GM21825 (cell line): ENCODE results near the gene PRR5.
"Not testable (repeated sequence)": the region's sequence is repeated elsewhere in the genome, so short reads cannot be mapped to it uniquely, and the experiment has no call there.

Source experiments
- ATAC-seq: cut with Tn5 transposase; IDR thresholded peaks from one replicate; pipeline ENCODE4 v1.9.1; 2021; ENCODE audit warnings: mild to moderate bottlenecking, moderate library complexity; ENCODE audit not compliant: unreplicated experiment

Gene PRR5

DNA sequence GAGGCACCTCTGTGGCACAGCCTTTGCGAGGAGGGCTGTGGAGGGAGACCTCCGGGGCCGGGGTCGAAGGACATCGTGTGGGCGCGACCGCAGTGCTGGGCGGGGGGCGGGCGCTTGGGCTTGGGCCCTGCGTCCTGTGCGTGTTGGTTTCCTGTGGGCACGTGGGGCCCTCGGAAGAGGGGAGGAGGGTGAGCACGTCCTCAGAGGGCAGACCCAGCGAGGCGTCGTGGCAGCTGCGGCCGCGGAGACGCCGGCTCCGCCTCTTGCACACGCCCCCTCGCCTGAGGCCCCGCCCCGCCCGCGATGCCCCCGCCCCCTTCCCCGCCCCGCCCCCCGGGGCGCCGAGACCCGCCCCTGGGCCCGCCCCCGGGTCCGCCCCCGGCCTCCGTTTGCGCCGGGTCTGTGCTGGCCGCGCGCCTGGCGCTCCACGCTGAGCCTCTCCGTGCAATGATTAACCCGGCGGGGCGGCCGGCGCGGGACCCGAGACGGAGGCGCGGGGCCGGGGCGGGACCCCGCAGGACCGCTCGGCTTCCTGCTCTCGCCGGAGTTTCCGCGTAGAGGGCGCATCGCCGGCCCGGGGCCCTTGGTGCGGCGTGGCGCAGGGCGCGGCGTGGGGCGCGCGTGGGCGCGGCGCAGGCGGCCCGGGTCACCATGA is at the start of gene PRR5:
TSS of gene PRR5 (plus strand) at position 381 of the 655 bp plus-strand sequence. CDS start at position 652, 271 bp downstream.
- peak; percentile 73 for ATAC-seq

- not testable (repeated sequence) for ATAC-seq
Observed at GRCh38 chr22:44652866-44653265, 49.1 kb upstream of the PRR5 start.

DNA sequence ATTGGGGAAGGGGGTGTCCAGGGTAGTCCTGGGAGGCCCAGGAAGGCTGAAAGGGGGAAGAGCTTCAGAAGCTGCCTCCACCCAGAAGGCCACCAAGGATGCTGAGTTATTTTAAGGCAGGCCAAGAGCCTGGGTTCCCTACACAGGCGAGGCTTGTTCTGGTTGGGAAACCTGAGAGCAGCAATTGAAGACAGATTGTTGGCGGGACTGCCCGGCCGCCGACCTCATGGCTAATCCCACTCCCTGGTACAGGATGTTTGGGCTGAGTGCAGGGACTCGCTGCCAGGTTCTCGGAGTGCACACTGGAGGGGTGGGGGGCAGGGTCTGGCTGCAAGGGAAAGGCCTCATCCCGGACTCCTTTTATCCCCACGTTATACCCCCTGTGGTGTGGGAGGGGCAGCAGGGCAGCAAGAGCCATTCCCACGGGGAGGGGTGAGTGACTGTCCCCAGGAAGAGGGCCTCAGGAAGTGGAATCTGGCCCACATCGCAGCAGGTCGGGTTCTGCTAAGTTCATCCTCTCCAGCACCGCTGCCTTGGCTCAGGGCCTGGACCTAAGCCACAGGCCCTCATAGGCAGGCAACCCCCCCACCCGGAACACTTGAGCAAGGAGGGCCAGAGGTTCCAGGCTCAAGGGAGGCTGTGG is 43.6 kb upstream of the PRR5 start:
- no peak for ATAC-seq

- ATAC-seq: no peak
Observed at GRCh38 chr22:44659140-44659539, 42.9 kb upstream of the PRR5 start.

GRCh38 chr22:44660051-44660830 is 41.8 kb upstream of the PRR5 start:
- ATAC-seq: no peak

DNA sequence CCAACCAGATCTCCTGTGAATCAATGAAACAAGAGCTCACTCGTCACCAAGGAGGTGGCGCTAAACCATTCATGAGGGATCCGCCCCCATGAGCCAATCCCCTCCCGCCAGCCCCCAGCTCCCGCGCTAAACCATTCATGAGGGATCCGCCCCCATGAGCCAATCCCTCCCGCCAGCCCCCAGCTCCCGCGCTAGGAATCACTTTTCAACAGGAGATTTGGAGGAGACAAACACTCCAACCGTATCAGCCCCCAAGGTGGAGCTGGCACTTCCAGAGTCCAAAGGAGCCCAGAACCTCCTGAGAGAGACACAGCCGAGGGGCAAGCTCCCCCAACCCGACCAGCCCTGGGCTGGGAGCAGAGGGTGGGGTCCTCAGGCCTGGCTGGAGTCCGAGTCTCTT is 40.9 kb upstream of the PRR5 start:
- ATAC-seq: no peak

DNA sequence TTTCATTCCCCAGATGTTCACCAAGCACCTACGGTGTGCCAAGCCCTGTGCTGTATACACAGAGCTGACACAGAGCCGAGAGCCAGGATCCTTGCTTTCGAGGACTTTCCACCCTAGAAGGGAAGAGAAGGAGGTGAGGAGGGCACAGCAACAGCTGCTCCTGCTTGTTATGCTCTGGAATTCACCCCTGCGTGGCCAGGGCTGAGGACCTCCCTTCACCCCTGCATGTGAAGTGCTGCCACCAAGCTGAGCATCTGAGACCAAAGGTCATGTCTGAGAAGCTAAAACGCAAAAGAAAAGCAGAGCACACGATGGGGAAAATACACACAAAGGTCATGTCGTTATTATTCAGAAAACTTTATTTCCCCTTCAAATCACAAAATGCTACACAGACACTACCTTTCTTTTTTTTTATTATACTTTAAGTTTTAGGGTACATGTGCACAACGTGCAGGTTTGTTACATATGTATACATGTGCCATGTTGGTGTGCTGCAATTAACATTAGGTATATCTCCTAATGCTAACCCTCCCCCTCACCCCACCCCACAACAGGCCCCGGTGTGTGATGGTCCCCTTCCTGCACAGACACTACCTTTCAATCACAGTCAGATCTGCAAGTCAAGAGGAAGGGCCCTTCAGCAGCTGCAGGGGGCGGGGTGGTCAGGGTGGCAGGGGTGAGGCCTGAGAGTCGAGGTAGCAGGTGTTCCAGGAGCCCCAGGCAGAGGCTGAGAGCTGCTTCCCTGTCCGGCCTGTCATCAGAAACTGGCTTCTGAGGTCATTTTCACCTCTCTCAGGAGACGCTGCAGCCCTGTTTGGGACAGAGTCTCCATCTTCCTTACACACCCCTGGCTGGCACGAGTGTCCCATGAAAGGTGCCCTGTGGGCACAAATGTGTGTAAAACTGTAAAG is 40.1 kb upstream of the PRR5 start:
- ATAC-seq: no peak

GRCh38 chr22:44663256-44663999 is 38.6 kb upstream of the PRR5 start:
- no peak for ATAC-seq

DNA sequence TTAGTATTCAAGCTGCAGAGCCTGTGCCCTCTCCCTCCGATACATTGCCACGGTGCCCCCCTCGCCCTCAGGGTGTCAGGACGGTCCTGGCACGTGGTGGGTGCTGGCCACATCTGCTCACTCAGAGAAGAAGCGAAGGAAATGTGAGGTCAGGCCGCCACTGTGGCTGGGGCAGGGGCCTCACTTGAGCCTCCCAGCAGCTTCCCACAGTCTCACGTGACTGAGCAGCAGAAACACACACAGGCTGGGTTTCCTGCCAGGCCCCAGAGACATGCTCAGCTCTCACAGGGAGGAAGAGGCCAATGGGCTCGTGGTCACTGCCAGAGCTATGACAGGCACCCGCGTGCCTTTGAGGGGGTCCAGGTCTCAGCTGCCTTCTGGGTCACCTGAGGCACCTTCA is 37.9 kb upstream of the PRR5 start:
- ATAC-seq: no peak

DNA sequence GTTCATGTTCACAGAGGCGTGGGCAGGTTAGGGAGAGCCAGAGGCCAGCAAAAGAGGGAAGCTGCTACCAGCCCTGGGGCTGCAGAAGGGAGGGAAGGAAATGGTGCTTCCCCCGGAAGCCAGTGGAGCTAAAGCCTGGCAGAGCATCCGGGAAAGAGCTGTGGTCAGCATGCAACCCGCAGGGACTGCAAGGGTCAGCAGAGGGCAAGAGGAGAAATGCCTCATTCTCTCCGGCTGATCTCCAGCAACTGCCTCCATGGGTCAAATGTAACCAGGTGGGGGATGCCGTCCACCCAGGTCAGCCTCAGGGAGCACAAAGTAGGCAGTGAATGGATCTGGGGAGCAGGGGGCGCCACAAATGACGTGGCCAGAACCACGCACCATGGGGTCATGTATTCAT is 36.9 kb upstream of the PRR5 start:
- ATAC-seq: no peak

- no peak for ATAC-seq
Observed at GRCh38 chr22:44666207-44666585, 35.8 kb upstream of the PRR5 start.

GRCh38 chr22:44667276-44667675 is 34.7 kb upstream of the PRR5 start:
- ATAC-seq: no peak

DNA sequence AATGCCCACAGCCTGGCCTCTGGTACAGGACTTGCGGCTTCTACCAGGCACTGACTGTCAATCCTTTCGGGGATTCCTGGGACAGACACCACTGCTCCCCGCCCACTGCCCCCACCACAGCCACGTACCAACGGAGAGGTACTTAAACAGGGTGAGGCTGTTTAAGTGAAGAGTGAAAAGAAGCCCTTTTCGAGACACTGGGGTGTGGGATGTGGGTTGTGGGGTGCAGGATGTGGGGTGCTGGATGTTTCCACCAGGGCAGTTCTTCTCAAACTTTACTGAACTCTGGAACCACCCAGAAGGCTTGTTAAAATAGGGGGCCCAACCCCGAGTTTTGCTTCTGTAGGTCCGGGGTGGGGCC is 34.2 kb upstream of the PRR5 start:
- no peak for ATAC-seq

- no peak for ATAC-seq
Observed at GRCh38 chr22:44668190-44668885, 33.7 kb upstream of the PRR5 start.

GRCh38 chr22:44668886-44669521 is 33.0 kb upstream of the PRR5 start:
- ATAC-seq: no peak

DNA sequence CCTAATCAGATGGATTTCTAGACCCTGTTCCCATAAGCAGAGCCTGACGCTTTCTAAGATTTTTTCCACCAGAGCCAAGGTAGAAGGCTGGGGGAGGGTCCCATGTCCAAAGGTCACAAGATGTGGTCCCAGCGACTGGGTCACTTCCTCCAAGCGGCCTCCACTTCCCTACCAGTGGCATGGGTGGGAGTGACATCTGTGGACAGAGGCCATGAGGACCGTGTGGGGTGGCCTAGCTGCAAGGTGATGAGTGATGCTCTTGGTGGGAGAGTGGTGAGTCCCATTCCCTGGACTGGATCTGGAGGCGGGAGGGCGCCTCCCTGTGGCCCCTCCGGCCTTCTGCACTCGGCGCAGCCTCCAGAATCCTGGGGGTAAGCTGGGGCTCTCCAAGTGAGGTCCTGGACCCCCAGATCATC is 32.4 kb upstream of the PRR5 start:
- no peak for ATAC-seq

DNA sequence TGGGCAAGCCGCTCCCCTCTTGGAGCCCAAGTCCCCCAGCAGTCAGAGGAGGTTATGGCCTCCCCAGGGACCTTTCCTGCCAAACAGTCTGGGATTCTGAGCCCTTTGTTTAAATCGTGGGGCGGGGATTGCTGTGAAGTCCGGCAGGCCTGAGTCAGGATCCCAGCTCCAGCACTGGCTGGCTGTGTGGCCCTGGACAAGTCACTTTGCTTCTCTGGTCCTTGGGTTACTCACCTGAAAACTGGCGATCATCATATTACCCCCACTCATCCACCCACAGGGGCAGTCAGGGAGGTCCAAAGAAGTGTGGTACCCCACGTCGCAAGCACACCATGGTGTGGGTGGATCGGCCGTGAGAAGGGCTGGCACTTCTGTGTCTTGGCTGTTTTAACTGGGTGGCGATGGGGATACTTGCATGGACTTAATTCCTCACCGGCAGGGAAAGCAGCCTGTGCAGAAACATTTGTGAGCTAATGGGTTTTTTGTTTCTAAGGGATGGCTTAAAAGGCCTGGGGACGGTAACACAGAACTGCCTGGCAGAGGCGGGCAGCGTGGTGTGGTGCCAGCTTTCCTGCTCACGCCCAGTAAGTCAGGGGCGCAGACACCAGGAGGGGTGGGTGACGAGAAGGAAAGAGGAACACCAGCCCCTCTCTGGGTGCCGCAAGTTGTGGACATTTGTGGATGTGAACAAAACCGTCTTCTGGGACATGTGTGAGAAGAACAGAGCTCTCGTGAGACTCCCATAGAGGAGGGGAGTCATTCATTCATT is 31.6 kb upstream of the PRR5 start:
- ATAC-seq: no peak

DNA sequence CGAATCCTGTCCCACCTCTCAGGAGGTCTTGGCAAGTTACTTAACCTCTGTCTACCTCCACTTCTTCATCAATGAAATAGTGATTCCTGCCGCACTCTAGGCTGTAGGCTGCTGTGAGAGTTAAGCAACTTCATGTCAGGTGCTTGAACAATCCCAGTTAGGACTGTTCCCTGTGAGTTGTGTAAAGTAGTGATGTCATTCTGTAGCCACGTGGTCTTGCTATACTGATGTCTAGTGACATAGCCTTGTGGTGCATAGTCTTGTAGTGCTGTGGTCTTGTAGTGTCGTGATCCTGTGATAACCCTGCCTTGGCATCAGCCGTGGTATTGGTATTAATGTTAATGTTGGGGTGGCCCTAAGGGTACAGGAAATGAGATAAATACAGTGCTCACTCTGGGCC is 30.3 kb upstream of the PRR5 start:
- no peak for ATAC-seq

DNA sequence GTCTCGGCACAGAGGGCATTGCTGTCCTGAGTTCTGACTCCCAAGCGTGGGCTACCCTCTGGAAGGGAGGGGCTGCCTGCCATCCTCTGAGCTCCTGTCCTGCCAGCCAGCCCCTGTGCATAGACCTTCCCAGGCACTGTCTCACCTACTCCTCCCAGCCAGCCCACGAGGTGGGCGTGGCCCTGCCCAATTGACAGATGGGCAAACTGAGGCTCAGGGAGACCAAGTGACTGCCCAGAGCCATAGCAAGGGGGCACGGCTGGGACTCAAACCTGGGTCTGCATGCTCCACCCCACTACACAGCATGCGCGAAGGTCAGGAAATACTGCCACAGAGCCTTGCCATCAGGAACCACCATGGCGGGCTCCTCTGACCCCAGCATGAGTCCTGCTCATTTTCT is 29.4 kb upstream of the PRR5 start:
- ATAC-seq: no peak
